GM23338 (cell line): ENCODE data around the gene ARHGEF1.

ENCODE experiments used
- CREB1 ChIP-seq: fragments of 250-450 bp; sonication (Bioruptor Pico); IDR thresholded peaks from 2 replicates; pipeline ENCODE4 v1.5.0; 2020; ENCODE audit warnings: low read depth, mild to moderate bottlenecking, moderate library complexity
- CTCF ChIP-seq, 2 experiments: fragments of 200-600 bp in 1 of 2; sonication (generic) in 1 of 2; conservative IDR thresholded peaks; 2 replicates each; pipeline versions ENCODE4 v1.5.1 to v1.6.1; 2016 to 2017; ENCODE audit warnings: antibody characterized with exemption in 2 of 2, low read depth in 2 of 2, mild to moderate bottlenecking in 2 of 2, moderate library complexity in 1 of 2
- ETS1 ChIP-seq: IDR thresholded peaks from 2 replicates; pipeline ENCODE4 v1.6.1; 2016; ENCODE audit warnings: antibody characterized with exemption
- EZH2 ChIP-seq: fragments of 200-600 bp; sonication (generic); IDR thresholded peaks from one replicate; pipeline ENCODE4 v1.8.0; 2017; ENCODE audit warnings: antibody characterized with exemption, mild to moderate bottlenecking, low read depth; ENCODE audit not compliant: unreplicated experiment
- EZH2phosphoT487 ChIP-seq: fragments of 200-600 bp; sonication (generic); IDR thresholded peaks from one replicate; pipeline ENCODE4 v1.8.1; 2018; ENCODE audit warnings: antibody characterized with exemption; ENCODE audit not compliant: unreplicated experiment
- JUNB ChIP-seq: IDR thresholded peaks from one replicate; pipeline ENCODE4 v1.6.1; 2016; ENCODE audit warnings: antibody characterized with exemption; ENCODE audit not compliant: unreplicated experiment
- NANOG ChIP-seq: IDR thresholded peaks from 2 replicates; pipeline ENCODE4 v1.6.1; 2016; ENCODE audit warnings: antibody characterized with exemption, borderline replicate concordance
- POLR2AphosphoS5 ChIP-seq: IDR thresholded peaks from 2 replicates; pipeline ENCODE4 v1.6.1; 2016; ENCODE audit warnings: antibody characterized with exemption, low read depth
- REST ChIP-seq: IDR thresholded peaks from one replicate; pipeline ENCODE4 v1.6.1; 2018; ENCODE audit warnings: antibody characterized with exemption; ENCODE audit not compliant: unreplicated experiment
- ZNF331 ChIP-seq: fragments of 250-450 bp; sonication (Bioruptor Pico); IDR thresholded peaks from 2 replicates; pipeline ENCODE4 v1.5.0; 2020; ENCODE audit warnings: low read depth, mild to moderate bottlenecking, moderate library complexity

GRCh38 chr19:41933693-41934426, 50.9 kb downstream of the ARHGEF1 start:
- TF ChIP-seq CTCF (conservative IDR thresholded peaks at IDR 0.05; ENCODE audit: low read depth in 2 of 2), result no peak
- no peak for TF ChIP-seq POLR2AphosphoS5
- TF ChIP-seq EZH2, result peak; percentile 55
- no peak for TF ChIP-seq REST
- TF ChIP-seq EZH2phosphoT487, result no peak
- no peak for TF ChIP-seq CREB1 (CRISPR knock-in tag)
- no peak for TF ChIP-seq JUNB
- TF ChIP-seq NANOG, result no peak
- TF ChIP-seq ZNF331, result no peak
- no peak for TF ChIP-seq ETS1
